Measurements from ENCODE around the gene RC3H1.

DNA sequence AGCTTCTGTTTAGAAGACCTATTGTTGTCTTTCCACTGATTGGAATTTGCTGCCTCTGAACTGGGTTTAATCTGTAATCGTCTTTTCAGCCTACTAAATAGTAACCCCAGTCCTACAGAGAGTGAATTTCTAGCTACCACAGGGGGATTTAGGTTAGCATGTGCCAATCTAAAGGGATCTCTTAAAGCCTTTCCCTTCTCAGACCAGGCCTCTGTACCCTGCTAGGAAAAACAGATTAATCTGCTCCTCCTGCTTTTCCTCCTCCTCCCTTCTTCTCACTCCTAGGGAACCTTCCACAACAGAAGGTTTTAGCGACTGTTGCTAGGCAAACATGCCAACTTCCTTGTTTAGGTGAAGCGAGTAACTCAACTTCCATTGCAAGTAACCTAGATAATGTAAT lies 1.3 kb upstream of the RC3H1 start:
- TF ChIP-seq, protein P1, sequence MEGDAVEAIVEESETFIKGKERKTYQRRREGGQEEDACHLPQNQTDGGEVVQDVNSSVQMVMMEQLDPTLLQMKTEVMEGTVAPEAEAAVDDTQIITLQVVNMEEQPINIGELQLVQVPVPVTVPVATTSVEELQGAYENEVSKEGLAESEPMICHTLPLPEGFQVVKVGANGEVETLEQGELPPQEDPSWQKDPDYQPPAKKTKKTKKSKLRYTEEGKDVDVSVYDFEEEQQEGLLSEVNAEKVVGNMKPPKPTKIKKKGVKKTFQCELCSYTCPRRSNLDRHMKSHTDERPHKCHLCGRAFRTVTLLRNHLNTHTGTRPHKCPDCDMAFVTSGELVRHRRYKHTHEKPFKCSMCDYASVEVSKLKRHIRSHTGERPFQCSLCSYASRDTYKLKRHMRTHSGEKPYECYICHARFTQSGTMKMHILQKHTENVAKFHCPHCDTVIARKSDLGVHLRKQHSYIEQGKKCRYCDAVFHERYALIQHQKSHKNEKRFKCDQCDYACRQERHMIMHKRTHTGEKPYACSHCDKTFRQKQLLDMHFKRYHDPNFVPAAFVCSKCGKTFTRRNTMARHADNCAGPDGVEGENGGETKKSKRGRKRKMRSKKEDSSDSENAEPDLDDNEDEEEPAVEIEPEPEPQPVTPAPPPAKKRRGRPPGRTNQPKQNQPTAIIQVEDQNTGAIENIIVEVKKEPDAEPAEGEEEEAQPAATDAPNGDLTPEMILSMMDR (IDR thresholded peaks at IDR 0.05): no peak
- TF ChIP-seq POLR2A (IDR thresholded peaks at IDR 0.05): no peak

All from heart left ventricle (tissue), 13 donors.